Activated CD4-positive, alpha-beta T cell treated with anti-CD3 and anti-CD28 coated beads, Interleukin-2, amount 10 ng/mL, durations not matched to agents 7 days and 5 days (primary cell): ENCODE measurements around the gene CHRDL2. TPM values are rescaled to one million over a fixed set of nuclear protein-coding genes. Genes with fewer than 3 reads are reported as not detected.

ENCODE experiments used
- CTCF ChIA-PET: fragments of 350-600 bp; sonication (Branson Sonifier 250); formaldehyde crosslinking; loops from one replicate; lab custom pipeline; 2021; ENCODE audit warnings: antibody characterized with exemption; lab: Charles Lee
- POLR2A ChIA-PET: fragments of 350-600 bp; sonication (Branson Sonifier 250); formaldehyde crosslinking; loops from one replicate; lab custom pipeline; 2021; ENCODE audit warnings: antibody characterized with exemption; lab: Charles Lee
- DNase-seq: peaks from one replicate; pipeline ENCODE4 v3.0.0-alpha.2; 2020
- H3K27ac Mint-ChIP-seq: one replicate; pipeline ENCODE4 v1.8.0; 2021; ENCODE audit warnings: mild to moderate bottlenecking, moderate library complexity, mixed read lengths
- H3K27me3 Mint-ChIP-seq: one replicate; pipeline ENCODE4 v1.8.0; 2021; ENCODE audit warnings: mixed read lengths
- H3K36me3 Mint-ChIP-seq: one replicate; pipeline ENCODE4 v1.8.0; 2021; ENCODE audit warnings: low read depth, mixed read lengths
- H3K4me1 Mint-ChIP-seq: one replicate; pipeline ENCODE4 v1.8.0; 2021; ENCODE audit warnings: mixed read lengths
- H3K4me3 Mint-ChIP-seq: one replicate; pipeline ENCODE4 v1.8.0; 2021; ENCODE audit warnings: mild to moderate bottlenecking, moderate library complexity, mixed read lengths
- H3K9me3 Mint-ChIP-seq: one replicate; pipeline ENCODE4 v1.8.0; 2021; ENCODE audit warnings: mixed read lengths
- total RNA-seq, 2 experiments: library from RNA; stranded (reverse); gene quantifications; one replicate each; pipeline ENCODE4 v1.2.3, GENCODE V29; 2021

The CHRDL2 gene
- total RNA-seq, 2 experiments from 2014 or later: not detected

- H3K27me3 Mint-ChIP-seq: peaks cover 26% of the 10 kb centered on the region
- H3K9me3 Mint-ChIP-seq: no peaks in the 10 kb centered on the region
- ChIA-PET POLR2A (no interaction called here), CTCF (interaction anchor here (3.1 kb wide), 1 partner anchor 17 kb away, joined by 8 read pairs; no protein-coding TSS in a partner anchor)
- peaks cover 1% of the 10 kb centered on the region for H3K4me1 Mint-ChIP-seq
- H3K36me3 Mint-ChIP-seq: no peaks in the 10 kb centered on the region
- no peak overlapping the region for H3K4me3 Mint-ChIP-seq
- no peak overlapping the region for H3K27ac Mint-ChIP-seq
- DNase-seq: no peak
Observed at GRCh38 chr11:74685905-74686304, 45.3 kb downstream of the CHRDL2 start.

GRCh38 chr11:74685338-74685737 is 45.9 kb downstream of the CHRDL2 start:
- Mint-ChIP-seq H3K4me3 (no peak overlapping the region), H3K9me3 (no peaks in the 10 kb centered on the region), H3K27me3 (peaks cover 26% of the 10 kb centered on the region), H3K27ac (no peak overlapping the region), H3K4me1 (peaks cover 1% of the 10 kb centered on the region), H3K36me3 (no peaks in the 10 kb centered on the region)
- CTCF ChIA-PET: interaction anchor here (3.1 kb wide), 1 partner anchor 17 kb away, joined by 8 read pairs; no protein-coding TSS in a partner anchor
- POLR2A ChIA-PET: no interaction called here
- no peak for DNase-seq

- H3K4me3 Mint-ChIP-seq: no peak overlapping the region
- DNase-seq: no peak
- H3K27me3 Mint-ChIP-seq: peaks cover 26% of the 10 kb centered on the region
- ChIA-PET CTCF (interaction anchor here (3.1 kb wide), 1 partner anchor 18 kb away, joined by 8 read pairs; no protein-coding TSS in a partner anchor), POLR2A (no interaction called here)
- H3K27ac Mint-ChIP-seq: no peak overlapping the region
- no peaks in the 10 kb centered on the region for H3K36me3 Mint-ChIP-seq
- no peaks in the 10 kb centered on the region for H3K9me3 Mint-ChIP-seq
- peaks cover 1% of the 10 kb centered on the region for H3K4me1 Mint-ChIP-seq
Observed at GRCh38 chr11:74684661-74685060, 46.6 kb downstream of the CHRDL2 start.

- no peak for DNase-seq
- H3K27me3 Mint-ChIP-seq: peaks cover 26% of the 10 kb centered on the region
- H3K4me3 Mint-ChIP-seq: no peak overlapping the region
- H3K4me1 Mint-ChIP-seq: peaks cover 1% of the 10 kb centered on the region
- no peaks in the 10 kb centered on the region for H3K36me3 Mint-ChIP-seq
- ChIA-PET CTCF (interaction anchor here (3.1 kb wide), 1 partner anchor 19 kb away, joined by 8 read pairs; no protein-coding TSS in a partner anchor), POLR2A (no interaction called here)
- no peak overlapping the region for H3K27ac Mint-ChIP-seq
- no peaks in the 10 kb centered on the region for H3K9me3 Mint-ChIP-seq
Observed at GRCh38 chr11:74683941-74684481, 47.2 kb downstream of the CHRDL2 start.

GRCh38 chr11:74683279-74683871 is 47.9 kb downstream of the CHRDL2 start:
- POLR2A ChIA-PET: no interaction called here
- Mint-ChIP-seq H3K4me3 (no peak overlapping the region), H3K9me3 (no peaks in the 10 kb centered on the region), H3K27me3 (peaks cover 26% of the 10 kb centered on the region), H3K36me3 (no peaks in the 10 kb centered on the region), H3K27ac (no peak overlapping the region), H3K4me1 (peaks cover 1% of the 10 kb centered on the region)
- CTCF ChIA-PET: interaction anchor here (3.1 kb wide), 1 partner anchor 19 kb away, joined by 8 read pairs; no protein-coding TSS in a partner anchor
- no peak for DNase-seq

- Mint-ChIP-seq H3K4me1 (peaks cover 1% of the 10 kb centered on the region), H3K27ac (no peak overlapping the region), H3K27me3 (peaks cover 26% of the 10 kb centered on the region), H3K4me3 (no peak overlapping the region), H3K36me3 (no peaks in the 10 kb centered on the region), H3K9me3 (no peaks in the 10 kb centered on the region)
- ChIA-PET CTCF (interaction anchor here (1.2 to 3.1 kb wide), 2 partner anchors 10 to 20 kb away, joined by 3 to 8 read pairs; no protein-coding TSS in a partner anchor), POLR2A (no interaction called here)
- no peak for DNase-seq
Observed at GRCh38 chr11:74682731-74683278, 48.4 kb downstream of the CHRDL2 start.

- Mint-ChIP-seq H3K27me3 (peaks cover 26% of the 10 kb centered on the region), H3K9me3 (no peaks in the 10 kb centered on the region), H3K4me3 (no peak overlapping the region), H3K27ac (peak overlapping the region; percentile 50), H3K4me1 (peaks cover 1% of the 10 kb centered on the region), H3K36me3 (no peaks in the 10 kb centered on the region)
- DNase-seq: no peak
- CTCF ChIA-PET: interaction anchor here (1.2 kb wide), 1 partner anchor 11 kb away, joined by 3 read pairs; no protein-coding TSS in a partner anchor
- POLR2A ChIA-PET: no interaction called here
Observed at GRCh38 chr11:74681686-74682651, 49.3 kb downstream of the CHRDL2 start.

GRCh38 chr11:74680703-74681531 is 50.3 kb downstream of the CHRDL2 start:
- H3K4me1 Mint-ChIP-seq: peaks cover 1% of the 10 kb centered on the region
- H3K4me3 Mint-ChIP-seq: no peak overlapping the region
- H3K36me3 Mint-ChIP-seq: no peaks in the 10 kb centered on the region
- no peak for DNase-seq
- ChIA-PET CTCF (interaction anchor here (0.6 kb wide), 1 partner anchor 44 kb away, joined by 3 read pairs; no protein-coding TSS in a partner anchor), POLR2A (no interaction called here)
- no peak overlapping the region for H3K27ac Mint-ChIP-seq
- no peaks in the 10 kb centered on the region for H3K9me3 Mint-ChIP-seq
- H3K27me3 Mint-ChIP-seq: peaks cover 26% of the 10 kb centered on the region

- no peak overlapping the region for H3K4me3 Mint-ChIP-seq
- H3K27ac Mint-ChIP-seq: no peak overlapping the region
- H3K36me3 Mint-ChIP-seq: no peaks in the 10 kb centered on the region
- POLR2A ChIA-PET: no interaction called here
- CTCF ChIA-PET: no interaction called here
- peaks cover 1% of the 10 kb centered on the region for H3K4me1 Mint-ChIP-seq
- DNase-seq: no peak
- H3K9me3 Mint-ChIP-seq: no peaks in the 10 kb centered on the region
- peaks cover 24% of the 10 kb centered on the region for H3K27me3 Mint-ChIP-seq
Observed at GRCh38 chr11:74680035-74680671, 51.1 kb downstream of the CHRDL2 start.

GRCh38 chr11:74679513-74679865 is 51.7 kb downstream of the CHRDL2 start:
- Mint-ChIP-seq H3K27ac (no peak overlapping the region), H3K36me3 (no peaks in the 10 kb centered on the region), H3K27me3 (peaks cover 17% of the 10 kb centered on the region), H3K4me1 (peaks cover 1% of the 10 kb centered on the region), H3K9me3 (no peaks in the 10 kb centered on the region), H3K4me3 (no peak overlapping the region)
- DNase-seq: no peak
- ChIA-PET POLR2A (no interaction called here), CTCF (interaction anchor here (1.2 kb wide), 2 partner anchors 10 to 47 kb away, joined by 3 read pairs; no protein-coding TSS in a partner anchor)

- Mint-ChIP-seq H3K36me3 (no peaks in the 10 kb centered on the region), H3K4me1 (no peaks in the 10 kb centered on the region), H3K4me3 (no peak overlapping the region), H3K27ac (no peak overlapping the region), H3K27me3 (peaks cover 11% of the 10 kb centered on the region), H3K9me3 (no peaks in the 10 kb centered on the region)
- ChIA-PET POLR2A (no interaction called here), CTCF (interaction anchor here (1.2 kb wide), 2 partner anchors 9 to 48 kb away, joined by 3 read pairs; no protein-coding TSS in a partner anchor)
- DNase-seq: no peak
Observed at GRCh38 chr11:74678591-74679512, 52.4 kb downstream of the CHRDL2 start.
